Liver (tissue), 9 donors: ENCODE data around the gene CDK15. TPM values are rescaled to one million over a fixed set of nuclear protein-coding genes. Genes with fewer than 3 reads are reported as not detected.

Experiments used
- DNase-seq: peaks from one replicate; pipeline ENCODE4 v3.0.0-alpha.2; 2017; ENCODE audit warnings: low spot score
- H3K27ac ChIP-seq, 2 donors: one replicate each; pipeline ENCODE4 v1.7.0; 2013; ENCODE audit warnings: inconsistent platforms in 2 of 2, low read length in 2 of 2, control low read depth in 1 of 2, low read depth in 1 of 2, mild to moderate bottlenecking in 1 of 2
- H3K27me3 ChIP-seq, 4 donors: one replicate each; pipeline versions ENCODE4 v1.6.1 to v1.7.0; 2013; ENCODE audit warnings: low read length in 3 of 4, inconsistent platforms in 1 of 4, mild to moderate bottlenecking in 1 of 4, moderate library complexity in 1 of 4; ENCODE audit not compliant: control insufficient read depth in 4 of 4, insufficient read depth in 4 of 4
- H3K36me3 ChIP-seq, 4 donors: one replicate each; pipeline versions ENCODE4 v1.6.1 to v1.7.0; 2013; ENCODE audit warnings: low read length in 3 of 4, mild to moderate bottlenecking in 3 of 4, low read depth in 1 of 4, moderate library complexity in 1 of 4; ENCODE audit not compliant: control insufficient read depth in 4 of 4, insufficient read depth in 3 of 4
- H3K4me1 ChIP-seq, 4 donors: one replicate each; pipeline versions ENCODE4 v1.6.1 to v1.7.0; 2013; ENCODE audit warnings: low read length in 3 of 4, mild to moderate bottlenecking in 3 of 4, moderate library complexity in 1 of 4; ENCODE audit not compliant: control insufficient read depth in 4 of 4, insufficient read depth in 4 of 4
- H3K4me3 ChIP-seq, 3 donors: one replicate each; pipeline versions ENCODE4 v1.6.1 to v1.7.0; 2013; ENCODE audit warnings: low read length in 3 of 3, control low read depth in 1 of 3, low read depth in 1 of 3, mild to moderate bottlenecking in 1 of 3
- H3K9ac ChIP-seq, 2 donors: one replicate each; pipeline ENCODE4 v1.7.0; 2013; ENCODE audit warnings: low read length in 2 of 2, mild to moderate bottlenecking in 2 of 2, moderate library complexity in 2 of 2, control low read depth in 1 of 2, low read depth in 1 of 2
- H3K9me3 ChIP-seq, 4 donors: one replicate each; pipeline versions ENCODE4 v1.6.1 to v1.7.0; 2013; ENCODE audit warnings: low read length in 3 of 4; ENCODE audit not compliant: control insufficient read depth in 4 of 4
- ATF3 ChIP-seq: IDR thresholded peaks from 2 replicates; pipeline ENCODE4 v1.6.1; 2016; ENCODE audit warnings: antibody characterized with exemption
- CTCF ChIP-seq: fragments of 150-350 bp; IDR thresholded peaks from 2 replicates; pipeline ENCODE4 v1.5.1; 2017; ENCODE audit warnings: improper control_type of control experiment, low read depth, low read length; ENCODE audit not compliant: missing input control
- EGR1 ChIP-seq, 2 donors: IDR thresholded peaks; 2 replicates each; pipeline ENCODE4 v1.6.1; 2016 to 2018; ENCODE audit warnings: antibody characterized with exemption in 2 of 2, low read depth in 2 of 2
- FOXA1 ChIP-seq: IDR thresholded peaks from 2 replicates; pipeline ENCODE4 v1.6.1; 2016; ENCODE audit warnings: antibody characterized with exemption
- FOXA2 ChIP-seq: IDR thresholded peaks from 2 replicates; pipeline ENCODE4 v1.6.1; 2016; ENCODE audit warnings: antibody characterized with exemption
- GABPA ChIP-seq, 2 donors: IDR thresholded peaks in 1 of 2; conservative IDR thresholded peaks in 1 of 2; 2 replicates each; pipeline ENCODE4 v1.6.1; 2016; ENCODE audit warnings: antibody characterized with exemption in 2 of 2, mild to moderate bottlenecking in 1 of 2, moderate library complexity in 1 of 2
- HNF4A ChIP-seq, 2 donors: conservative IDR thresholded peaks; 2 replicates each; pipeline ENCODE4 v1.6.1; 2016; ENCODE audit warnings: antibody characterized with exemption in 2 of 2, mild to moderate bottlenecking in 2 of 2
- HNF4G ChIP-seq: IDR thresholded peaks from 2 replicates; pipeline ENCODE4 v1.6.1; 2016; ENCODE audit warnings: antibody characterized with exemption
- JUND ChIP-seq, 2 donors: IDR thresholded peaks; 2 replicates each; pipeline ENCODE4 v1.6.1; 2016; ENCODE audit warnings: antibody characterized with exemption in 2 of 2
- MAX ChIP-seq: IDR thresholded peaks from 2 replicates; pipeline ENCODE4 v1.6.1; 2016; ENCODE audit warnings: antibody characterized with exemption
- NR2F2 ChIP-seq: IDR thresholded peaks from 2 replicates; pipeline ENCODE4 v1.6.1; 2016; ENCODE audit warnings: antibody characterized with exemption
- RAD21 ChIP-seq, 2 donors: IDR thresholded peaks; 2 replicates each; pipeline ENCODE4 v1.6.1; 2016; ENCODE audit warnings: antibody characterized with exemption in 2 of 2, mild to moderate bottlenecking in 2 of 2
- REST ChIP-seq: IDR thresholded peaks from 2 replicates; pipeline ENCODE4 v1.6.1; 2016; ENCODE audit warnings: antibody characterized with exemption, mild to moderate bottlenecking
- SP1 ChIP-seq: IDR thresholded peaks from 2 replicates; pipeline ENCODE4 v1.6.1; 2018; ENCODE audit warnings: antibody characterized with exemption, mild to moderate bottlenecking
- TAF1 ChIP-seq: conservative IDR thresholded peaks from 2 replicates; pipeline ENCODE4 v1.6.1; 2016; ENCODE audit warnings: antibody characterized with exemption, mild to moderate bottlenecking
- YY1 ChIP-seq: IDR thresholded peaks from 2 replicates; pipeline ENCODE4 v1.6.1; 2016; ENCODE audit warnings: antibody characterized with exemption, mild to moderate bottlenecking
- WGBS: extraction: QIAGEN DNeasy Blood & Tissue Kit; methylation state at CpG from one replicate; pipeline ENCODE4 v1.1.7; 2013; 5-methylcytosine and 5-hydroxymethylcytosine counted together
- polyA plus RNA-seq, 2 donors: library from polyadenylated mRNA; stranded (reverse) in 1 of 2; unstranded in 1 of 2; fragments of 200-250 nt in 1 of 2; fragments of >200 nt in 1 of 2; fragmentation: Nextera tagmentation in 1 of 2; extraction: Ambion mirVana in 1 of 2; gene quantifications; one replicate each; pipeline versions ENCODE4 v1.2.1 to v1.2.3, GENCODE V29; 2013 to 2015
- total RNA-seq, 2 donors: library from RNA; depleted of rRNA; stranded (reverse); fragments of >200 nt; gene quantifications; one replicate each; pipeline ENCODE4 v1.2.3, GENCODE V29; 2014
- donor health status: healthy.
- donor health status: healthy.
- donor health status: healthy.
- donor health status: healthy.
- donor health status: healthy.

CDK15 gene
- total and polyA plus RNA-seq, 4 donors: under 0.01 to 0.47 (median 0.06) TPM; not detected in 1

- no peak for TF ChIP-seq EGR1 (IDR thresholded peaks at IDR 0.05; ENCODE audit: low read depth in 2 of 2)
- no peak for TF ChIP-seq HNF4A (conservative IDR thresholded peaks at IDR 0.05)
- no peak for TF ChIP-seq REST
- no peak for TF ChIP-seq YY1
- TF ChIP-seq ATF3: no peak
- TF ChIP-seq RAD21 (IDR thresholded peaks at IDR 0.05): no peak
- no peak for TF ChIP-seq JUND (IDR thresholded peaks at IDR 0.05)
- no peak for TF ChIP-seq MAX
- no peak for TF ChIP-seq SP1
- no peak for TF ChIP-seq GABPA (IDR thresholded peaks at IDR 0.05 in 1 of 2, conservative IDR thresholded peaks at IDR 0.05 in 1 of 2)
- no peak for TF ChIP-seq FOXA2
- TF ChIP-seq CTCF: no peak
- TF ChIP-seq NR2F2: no peak
- no peak for TF ChIP-seq FOXA1
- H3K9ac ChIP-seq: no peak overlapping the region
- DNase-seq: no peak
- 90% methylated on average over 3 of the region's 3 CpGs for WGBS
- H3K4me1 ChIP-seq: no peaks in the 10 kb centered on the region
- H3K27ac ChIP-seq: no peak overlapping the region
- H3K27me3 ChIP-seq: no peaks in the 10 kb centered on the region
- no peak overlapping the region for H3K4me3 ChIP-seq
- peaks cover 0 to 1% (median 0%) of the 10 kb centered on the region in 4 donors for H3K9me3 ChIP-seq
- no peaks in the 10 kb centered on the region for H3K36me3 ChIP-seq
Observed at GRCh38 chr2:201932511-201932910, 126.2 kb downstream of the CDK15 start.

GRCh38 chr2:201933792-201934237 is 127.5 kb downstream of the CDK15 start:
- H3K27me3 ChIP-seq: no peaks in the 10 kb centered on the region
- H3K4me3 ChIP-seq: no peak overlapping the region
- 79% methylated on average over 7 of the region's 7 CpGs for WGBS
- H3K4me1 ChIP-seq: no peaks in the 10 kb centered on the region
- no peak overlapping the region for H3K27ac ChIP-seq
- peaks cover 0 to 1% (median 0%) of the 10 kb centered on the region in 4 donors for H3K9me3 ChIP-seq
- H3K9ac ChIP-seq: no peak overlapping the region
- no peaks in the 10 kb centered on the region for H3K36me3 ChIP-seq
- DNase-seq: no peak
- TF ChIP-seq HNF4A (conservative IDR thresholded peaks at IDR 0.05) (no peak), ATF3 (no peak), EGR1 (IDR thresholded peaks at IDR 0.05; ENCODE audit: low read depth in 2 of 2) (no peak), NR2F2 (no peak), TAF1 (no peak), RAD21 (IDR thresholded peaks at IDR 0.05) (no peak), FOXA2 (no peak), MAX (no peak), FOXA1 (no peak), REST (no peak), HNF4G (no peak), SP1 (no peak), CTCF (no peak), GABPA (IDR thresholded peaks at IDR 0.05 in 1 of 2, conservative IDR thresholded peaks at IDR 0.05 in 1 of 2) (no peak), YY1 (no peak), JUND (IDR thresholded peaks at IDR 0.05) (no peak)
